VCaP (cell line): ENCODE measurements around the gene PSMC5.
"Not testable (repeated sequence)": the region's sequence is repeated elsewhere in the genome, so short reads cannot be mapped to it uniquely, and the experiment has no call there.

Experiments
- H3K27ac ChIP-seq: fragments of 450-650 bp; 2 replicates; pipeline ENCODE4 v1.5.1; 2017
- CTCF ChIP-seq: fragments of 450-650 bp; conservative IDR thresholded peaks from 2 replicates; pipeline ENCODE4 v1.5.1; 2017; ENCODE audit warnings: mild to moderate bottlenecking, moderate library complexity

Gene PSMC5

GRCh38 chr17:63790057-63790456, 37.2 kb upstream of the PSMC5 start:
- H3K27ac ChIP-seq, result no peak overlapping the region
- no peak for TF ChIP-seq CTCF

- no peak for TF ChIP-seq CTCF
- H3K27ac ChIP-seq, result no peak overlapping the region
Observed at GRCh38 chr17:63792055-63792729, 35.0 kb upstream of the PSMC5 start.

GRCh38 chr17:63796375-63796774, 30.9 kb upstream of the PSMC5 start:
- not testable (repeated sequence) for H3K27ac ChIP-seq

GRCh38 chr17:63798572-63799106, 28.6 kb upstream of the PSMC5 start:
- no peak for TF ChIP-seq CTCF
- no peak overlapping the region for H3K27ac ChIP-seq

GRCh38 chr17:63800783-63801182, 26.4 kb upstream of the PSMC5 start:
- no peak overlapping the region for H3K27ac ChIP-seq
- TF ChIP-seq CTCF, result no peak

- no peak for TF ChIP-seq CTCF
- no peak overlapping the region for H3K27ac ChIP-seq
Observed at GRCh38 chr17:63804328-63804727, 22.9 kb upstream of the PSMC5 start.

- TF ChIP-seq CTCF, result no peak
- no peak overlapping the region for H3K27ac ChIP-seq
Observed at GRCh38 chr17:63805591-63805990, 21.6 kb upstream of the PSMC5 start.

- TF ChIP-seq CTCF, result no peak
- H3K27ac ChIP-seq, result no peak overlapping the region
Observed at GRCh38 chr17:63809970-63810369, 17.3 kb upstream of the PSMC5 start.
